ENCODE measurements around the gene SMIM11.

SMIM11 gene

GRCh38 chr21:34353182-34353581 lies 22.1 kb upstream of the SMIM11 start:
- POLR2A ChIA-PET, result no interaction called here

GRCh38 chr21:34354836-34355235 lies 20.5 kb upstream of the SMIM11 start:
- Histone ChIP-seq H3K4me3 (ENCODE audit: low read depth, low read length) (no peak overlapping the region), H3K27ac (ENCODE audit: extremely low read depth, low read depth, low read length) (no peak overlapping the region), H3K36me3 (ENCODE audit: control insufficient read depth in 2 of 2, insufficient read depth in 1 of 2, low read length in 2 of 2) (no peaks in the 10 kb centered on the region), H3K4me1 (ENCODE audit: control insufficient read depth, insufficient read depth, low read length) (no peaks in the 10 kb centered on the region), H3K9me3 (ENCODE audit: control insufficient read depth, insufficient read depth, low read depth, low read length) (no peaks in the 10 kb centered on the region; the same call in 1 of the 2 replicates)
- ChIA-PET POLR2A (no interaction called here), CTCF (interaction anchor here (0.6 to 12.4 kb wide), 5 partner anchors 8 to 431 kb away, joined by 3 to 219 read pairs (median 4); partner anchors contain the start of gene KCNE2)
- TF ChIP-seq PATZ1 (tag by site-specific recombination; IDR thresholded peaks at IDR 0.05), result no peak
- TF ChIP-seq ZNF473 (tag by site-specific recombination; IDR thresholded peaks at IDR 0.05), result no peak
- TF ChIP-seq ZNF555 (tag by site-specific recombination; conservative IDR thresholded peaks at IDR 0.05), result no peak
- no peak for TF ChIP-seq ZNF514 (tag by site-specific recombination; IDR thresholded peaks at IDR 0.05)
- TF ChIP-seq ZNF202 (tag by site-specific recombination; IDR thresholded peaks at IDR 0.05; ENCODE audit: borderline replicate concordance), result no peak
- no peak for TF ChIP-seq HOXD13 (CRISPR knock-in tag; IDR thresholded peaks at IDR 0.05; ENCODE audit: borderline replicate concordance)
- TF ChIP-seq ZNF350 (tag by site-specific recombination; IDR thresholded peaks at IDR 0.05), result no peak
- no peak for TF ChIP-seq ZNF585B (tag by site-specific recombination; IDR thresholded peaks at IDR 0.05)
- TF ChIP-seq ZNF404 (tag by site-specific recombination; IDR thresholded peaks at IDR 0.05), result no peak
- TF ChIP-seq TCF7L2 (IDR thresholded peaks at IDR 0.05; ENCODE audit: borderline replicate concordance, low read depth, low read length), result no peak
- TF ChIP-seq SCRT2 (tag by site-specific recombination; IDR thresholded peaks at IDR 0.05), result no peak
- no peak for TF ChIP-seq ZNF623 (tag by site-specific recombination; IDR thresholded peaks at IDR 0.05)

More at GRCh38 chr21:34353182-34353581, 22.1 kb upstream of the SMIM11 start:
- Histone ChIP-seq H3K4me3 (ENCODE audit: low read depth, low read length) (no peak overlapping the region), H3K9me3 (ENCODE audit: control insufficient read depth, insufficient read depth, low read depth, low read length) (no peaks in the 10 kb centered on the region), H3K4me1 (ENCODE audit: control insufficient read depth, insufficient read depth, low read length) (no peaks in the 10 kb centered on the region), H3K27ac (ENCODE audit: extremely low read depth, low read depth, low read length) (no peak overlapping the region), H3K36me3 (ENCODE audit: control insufficient read depth in 2 of 2, insufficient read depth in 1 of 2, low read length in 2 of 2) (no peaks in the 10 kb centered on the region)
- no peak for TF ChIP-seq ZNF416 (tag by site-specific recombination; IDR thresholded peaks at IDR 0.05)
- no peak for TF ChIP-seq PATZ1 (tag by site-specific recombination; IDR thresholded peaks at IDR 0.05)
- no peak for TF ChIP-seq ZNF184 (tag by site-specific recombination; IDR thresholded peaks at IDR 0.05)
- TF ChIP-seq OSR2 (tag by site-specific recombination; IDR thresholded peaks at IDR 0.05), result no peak
- no peak for TF ChIP-seq ZNF10 (tag by site-specific recombination; IDR thresholded peaks at IDR 0.05)
- TF ChIP-seq TSHZ1 (tag by site-specific recombination; IDR thresholded peaks at IDR 0.05; ENCODE audit: borderline replicate concordance), result no peak
- TF ChIP-seq IKZF3 (tag by site-specific recombination; IDR thresholded peaks at IDR 0.05), result no peak
- no peak for TF ChIP-seq HOXA7 (CRISPR knock-in tag; IDR thresholded peaks at IDR 0.05; ENCODE audit: borderline replicate concordance)
- TF ChIP-seq ZNF335 (tag by site-specific recombination; conservative IDR thresholded peaks at IDR 0.05), result no peak
- no peak for TF ChIP-seq BCL6B (tag by site-specific recombination; IDR thresholded peaks at IDR 0.05)
- no peak for TF ChIP-seq ZNF707 (tag by site-specific recombination; IDR thresholded peaks at IDR 0.05)
- TF ChIP-seq ZNF140 (tag by site-specific recombination; IDR thresholded peaks at IDR 0.05), result no peak
- no peak for TF ChIP-seq ZNF311 (tag by site-specific recombination; IDR thresholded peaks at IDR 0.05; ENCODE audit: borderline replicate concordance)
- CTCF ChIA-PET, result interaction anchor here (0.6 to 12.4 kb wide), 3 partner anchors 9 to 430 kb away, joined by 3 to 219 read pairs (median 4); no protein-coding TSS in a partner anchor
